NCI-H460 (cell line): ENCODE measurements around the gene SLC8B1. TPM values are rescaled to one million over a fixed set of nuclear protein-coding genes. Genes with fewer than 3 reads are reported as not detected.

Source experiments
- DNase-seq: peaks from one replicate; pipeline ENCODE4 v3.0.0-alpha.2; 2016; ENCODE audit warnings: low read depth; ENCODE audit errors: extremely low read depth
- total RNA-seq: library from RNA; depleted of rRNA; stranded (reverse); fragments of >200 nt; shearing (Covaris generic); gene quantifications from 2 replicates; pipeline ENCODE4 v1.2.3, GENCODE V29; 2014

SLC8B1 gene
- total RNA-seq, 1 experiment from 2014 or later = 5.4 TPM

DNA sequence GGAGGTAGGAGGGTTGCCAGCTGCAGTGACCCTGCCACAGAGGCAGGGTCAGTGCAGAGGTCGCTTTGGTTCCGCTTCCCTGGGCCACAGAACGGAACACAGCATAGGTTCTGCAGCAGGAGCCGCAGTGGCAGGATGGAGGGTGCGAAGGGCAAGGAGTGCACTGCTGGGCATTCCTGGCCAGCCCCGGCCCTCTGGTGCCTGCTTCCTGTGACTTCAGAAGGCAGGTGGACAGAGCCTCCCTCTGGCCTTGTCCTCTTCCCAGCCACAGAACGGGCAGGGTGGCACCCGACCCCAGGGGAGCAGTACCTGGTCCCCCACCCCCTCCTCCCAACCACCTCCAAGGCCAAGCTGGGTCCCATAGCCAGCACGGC lies 37.7 kb downstream of the SLC8B1 start:
- no peak for DNase-seq

DNA sequence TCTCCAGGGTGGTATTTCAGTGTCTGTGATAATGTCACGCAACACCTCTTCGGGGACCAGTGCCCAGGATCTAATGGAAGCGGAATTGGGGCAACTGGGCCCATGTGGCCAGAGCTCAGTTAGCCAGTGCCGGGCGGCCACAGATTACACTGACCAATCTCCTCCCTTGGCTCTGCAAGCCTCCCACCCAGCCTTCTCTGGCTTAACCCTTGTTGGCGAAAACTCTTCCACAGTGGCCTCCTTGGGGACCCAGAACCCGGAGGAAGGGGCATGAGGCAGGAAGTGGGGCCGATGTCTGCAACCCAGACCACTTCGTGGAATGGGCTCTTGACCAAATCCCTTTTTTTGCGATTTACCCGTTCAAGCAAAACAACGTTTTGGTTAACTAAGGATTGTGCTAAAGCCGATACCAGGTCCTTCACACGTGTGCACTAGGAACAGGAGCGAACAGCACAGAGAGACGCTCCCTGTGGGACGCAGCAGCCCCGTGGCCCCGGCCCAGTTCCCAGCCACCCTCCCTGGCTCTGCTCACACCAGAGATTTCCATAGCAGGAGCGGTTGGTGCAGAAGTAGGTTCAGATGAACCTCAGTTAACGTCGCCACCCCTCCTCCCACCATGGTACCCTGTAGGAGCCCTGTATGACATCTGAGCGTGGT lies 38.2 kb downstream of the SLC8B1 start:
- DNase-seq = no peak

DNA sequence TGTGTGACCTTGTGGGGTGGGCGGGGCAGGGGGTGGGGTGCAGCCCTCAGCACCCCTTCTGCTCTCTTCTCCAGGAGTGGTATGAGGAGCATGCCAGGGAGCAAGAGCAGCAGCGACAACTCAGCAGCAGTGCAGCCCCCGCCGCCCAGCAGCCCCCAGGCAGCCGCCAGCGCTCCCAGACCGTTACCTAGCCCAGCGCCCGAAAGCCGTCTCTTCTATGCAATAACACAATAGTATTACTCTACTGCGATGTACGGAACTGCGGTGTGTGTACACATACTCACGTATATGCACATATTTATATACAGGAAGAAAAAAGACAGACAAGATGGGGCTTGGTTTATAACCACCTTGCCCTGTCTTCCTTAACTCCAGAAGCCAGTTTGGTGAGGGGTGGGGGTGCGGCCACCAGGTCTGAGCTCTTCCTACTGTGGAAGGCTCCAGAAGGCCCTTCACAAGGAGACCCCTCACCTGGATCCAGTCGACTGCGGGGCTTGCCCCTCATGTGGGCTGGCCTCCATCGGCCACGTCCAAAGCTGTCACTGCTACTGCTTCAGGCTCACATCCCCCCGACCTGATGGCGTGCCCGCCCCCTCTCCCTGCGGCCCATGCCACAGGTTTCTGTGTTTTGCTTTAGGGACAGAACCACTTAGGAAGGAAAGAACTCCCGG lies 38.9 kb downstream of the SLC8B1 start:
- DNase-seq = no peak

DNA sequence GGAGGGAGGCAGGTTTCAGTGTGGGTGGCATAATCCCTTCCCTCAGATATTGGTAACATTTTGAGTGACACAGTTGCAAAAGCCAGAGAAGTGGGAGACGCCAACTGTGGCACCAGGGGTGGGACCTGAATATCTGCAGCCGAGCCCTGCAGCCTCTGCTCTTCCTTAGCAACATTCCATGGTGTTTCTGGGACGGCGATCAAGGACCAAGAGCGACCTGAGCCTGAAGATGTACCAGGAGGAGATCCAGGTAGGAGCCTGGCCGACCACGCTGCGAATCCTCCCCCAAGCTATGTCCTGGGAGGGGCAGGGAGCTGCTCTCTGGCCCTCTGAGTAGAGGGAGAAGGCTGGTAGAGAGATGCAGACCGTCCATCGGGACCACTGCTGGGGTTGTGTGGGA lies 41.8 kb downstream of the SLC8B1 start:
- no peak for DNase-seq

DNA sequence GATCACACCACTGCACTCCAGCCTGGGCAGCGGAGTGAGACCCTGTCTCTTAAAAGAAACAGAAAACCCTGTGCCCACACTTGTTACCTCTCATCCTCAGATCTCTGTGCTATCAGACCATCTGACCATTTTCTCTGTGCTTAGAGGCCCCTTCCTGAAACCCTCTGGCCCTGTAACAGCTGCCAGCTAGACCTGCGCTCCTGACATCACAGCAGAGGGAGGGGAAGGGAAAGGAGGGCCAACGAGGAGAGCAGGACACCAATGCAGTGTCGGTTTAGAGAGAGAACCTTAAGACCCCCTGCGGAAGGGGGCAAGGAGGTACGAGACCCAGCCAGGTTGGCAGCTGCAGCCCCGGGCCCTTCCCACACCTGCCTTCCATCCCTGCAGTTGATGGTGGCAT lies 42.4 kb downstream of the SLC8B1 start:
- no peak for DNase-seq

DNA sequence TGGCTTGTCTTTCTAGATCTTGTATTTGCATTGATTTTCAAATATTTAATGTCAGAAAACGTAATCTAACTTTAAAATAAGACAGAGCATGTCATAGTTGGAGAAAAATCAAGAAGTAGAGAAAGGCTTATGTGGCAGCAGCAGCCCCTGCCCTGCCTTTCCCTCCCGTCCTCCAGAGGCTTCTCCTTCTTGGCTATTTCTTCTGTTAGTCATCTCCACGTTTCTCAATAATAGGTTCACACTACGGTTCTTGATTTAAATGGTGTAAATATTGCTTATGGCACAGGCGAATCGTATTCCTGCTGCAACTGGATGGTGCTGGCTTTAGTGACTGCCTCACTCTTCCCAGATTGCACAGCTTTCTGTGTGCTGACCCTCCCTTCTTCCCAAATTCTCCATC lies 42.8 kb downstream of the SLC8B1 start:
- DNase-seq = no peak

DNA sequence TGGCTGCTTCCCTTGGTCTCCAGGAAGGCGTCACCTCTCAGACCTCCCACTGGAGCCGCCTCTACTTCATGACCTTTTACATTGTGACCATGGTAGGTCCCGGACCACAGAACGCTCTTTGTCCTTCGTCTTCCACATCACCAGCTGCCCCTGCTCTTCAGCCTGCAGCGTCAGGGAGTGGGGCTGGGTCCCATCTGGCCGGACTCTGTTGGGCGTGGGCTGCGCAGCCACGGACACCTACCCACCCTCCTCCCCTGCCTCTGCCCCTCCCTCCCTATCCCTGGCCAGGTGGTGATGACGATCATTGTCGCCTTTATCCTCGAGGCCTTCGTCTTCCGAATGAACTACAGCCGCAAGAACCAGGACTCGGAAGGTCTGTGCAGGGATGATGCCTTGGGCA lies 43.3 kb downstream of the SLC8B1 start:
- DNase-seq = no peak

DNA sequence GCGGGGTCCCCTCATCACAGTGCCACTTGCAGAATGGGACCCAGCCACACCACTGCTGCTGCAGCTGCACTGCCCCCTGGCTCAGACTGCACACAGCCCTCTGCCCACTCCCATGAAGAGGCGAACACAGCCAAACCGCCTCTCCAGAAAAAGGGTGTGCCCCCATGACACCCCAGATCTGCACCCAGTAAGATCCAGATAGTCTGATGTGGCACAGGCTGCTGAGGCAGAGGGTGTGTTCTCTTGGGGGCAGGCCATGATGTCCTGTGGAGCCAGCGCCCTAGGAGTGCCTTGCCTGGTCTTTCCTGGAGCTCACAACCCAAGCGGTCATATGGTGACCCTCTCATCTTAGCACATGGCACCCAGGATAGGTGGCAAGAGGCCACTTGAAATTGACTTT lies 44.4 kb downstream of the SLC8B1 start:
- no peak for DNase-seq

DNA sequence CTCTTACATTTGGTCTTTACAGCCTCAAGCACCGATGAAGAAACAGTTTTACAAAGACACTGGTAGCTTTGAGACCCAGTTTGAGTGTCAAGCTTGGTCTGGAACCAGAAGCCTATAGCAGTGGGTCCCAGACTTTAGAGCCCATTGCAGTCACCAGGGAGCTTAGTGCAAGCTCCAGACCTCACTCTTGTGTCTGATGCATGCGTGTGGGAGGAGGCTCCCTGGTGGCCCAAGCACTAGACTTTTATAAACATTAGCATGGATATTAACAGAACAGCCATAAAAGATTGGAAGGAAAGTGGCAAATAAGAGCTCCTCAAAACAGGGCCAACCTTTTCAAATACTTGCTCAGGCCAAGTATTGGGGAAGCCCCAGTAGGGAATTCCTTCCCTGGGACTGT lies 45.5 kb downstream of the SLC8B1 start:
- DNase-seq = no peak

DNA sequence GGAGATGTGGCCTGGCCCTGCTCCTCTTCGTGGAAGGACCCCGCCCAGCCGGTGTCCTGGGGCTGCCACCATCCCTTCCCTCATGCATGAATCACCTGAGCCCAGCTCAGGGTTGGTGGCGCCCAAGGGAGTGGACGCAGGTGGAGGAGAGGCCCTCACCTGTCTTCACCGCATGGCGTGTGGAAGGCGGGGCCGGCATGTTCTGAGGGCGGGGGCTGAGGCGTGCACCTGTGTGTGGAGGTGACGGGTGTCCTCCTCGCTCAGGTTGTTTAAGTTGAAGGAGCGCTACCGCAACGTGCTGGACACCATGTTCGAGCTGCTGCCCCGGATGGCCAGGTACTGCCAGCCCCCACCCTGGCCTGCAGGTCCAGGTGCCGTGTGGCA lies 47.0 kb downstream of the SLC8B1 start:
- no peak for DNase-seq

DNA sequence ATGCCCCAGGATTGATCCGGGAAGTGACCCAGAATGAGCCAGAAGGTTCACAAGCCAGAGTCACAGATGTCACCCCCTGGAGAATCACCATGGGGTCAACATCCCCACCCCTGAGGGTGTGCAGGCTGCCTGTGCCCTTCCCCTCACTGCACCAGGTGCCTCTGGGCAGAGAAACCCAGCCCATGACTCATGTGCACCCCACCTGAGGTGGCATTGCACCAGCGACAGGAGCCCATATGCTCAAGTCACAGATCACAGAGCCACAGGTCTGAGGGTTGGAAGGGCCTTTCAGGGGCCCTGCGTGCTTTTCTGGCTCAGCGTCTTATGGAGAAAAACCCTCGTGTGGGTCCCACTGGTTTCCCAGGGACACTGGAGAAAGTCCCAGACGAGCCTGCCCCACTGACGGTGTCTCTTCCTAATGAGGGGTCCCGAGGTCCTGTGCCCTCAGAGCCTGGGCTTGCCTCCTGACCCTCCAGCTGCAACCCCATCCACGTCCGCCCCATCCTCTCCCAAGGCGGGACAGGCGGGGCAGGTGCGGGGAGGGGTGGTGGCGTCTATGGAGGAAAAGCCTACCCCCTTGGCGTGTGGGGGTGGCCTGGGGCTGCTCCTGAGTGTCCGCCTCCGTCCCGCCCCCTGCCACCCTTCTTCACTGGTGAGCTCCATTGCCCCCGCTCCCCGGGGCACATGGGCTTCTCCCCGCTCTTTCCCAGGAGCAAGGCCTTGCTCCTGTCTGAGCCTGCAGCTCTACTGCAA lies 47.6 kb downstream of the SLC8B1 start:
- DNase-seq = no peak

DNA sequence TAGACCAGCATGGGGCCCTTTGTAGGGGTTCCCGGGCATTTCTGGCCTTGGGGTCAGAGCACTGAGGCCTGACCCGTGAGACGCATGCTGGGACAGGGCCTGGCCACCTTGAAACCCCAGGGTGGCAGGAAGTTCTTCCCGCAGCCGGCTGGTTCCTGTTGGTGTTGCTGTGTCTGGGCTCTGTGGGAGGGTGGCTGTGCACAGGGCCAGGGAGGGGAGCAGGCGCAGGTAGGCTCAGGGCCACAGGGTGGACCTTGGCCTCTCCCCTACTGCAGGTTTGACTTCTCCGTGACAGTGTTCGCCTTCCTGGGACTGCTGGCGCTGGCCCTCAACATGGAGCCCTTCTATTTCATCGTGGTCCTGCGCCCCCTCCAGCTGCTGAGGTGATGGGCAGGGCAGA lies 48.2 kb downstream of the SLC8B1 start:
- DNase-seq = no peak

DNA sequence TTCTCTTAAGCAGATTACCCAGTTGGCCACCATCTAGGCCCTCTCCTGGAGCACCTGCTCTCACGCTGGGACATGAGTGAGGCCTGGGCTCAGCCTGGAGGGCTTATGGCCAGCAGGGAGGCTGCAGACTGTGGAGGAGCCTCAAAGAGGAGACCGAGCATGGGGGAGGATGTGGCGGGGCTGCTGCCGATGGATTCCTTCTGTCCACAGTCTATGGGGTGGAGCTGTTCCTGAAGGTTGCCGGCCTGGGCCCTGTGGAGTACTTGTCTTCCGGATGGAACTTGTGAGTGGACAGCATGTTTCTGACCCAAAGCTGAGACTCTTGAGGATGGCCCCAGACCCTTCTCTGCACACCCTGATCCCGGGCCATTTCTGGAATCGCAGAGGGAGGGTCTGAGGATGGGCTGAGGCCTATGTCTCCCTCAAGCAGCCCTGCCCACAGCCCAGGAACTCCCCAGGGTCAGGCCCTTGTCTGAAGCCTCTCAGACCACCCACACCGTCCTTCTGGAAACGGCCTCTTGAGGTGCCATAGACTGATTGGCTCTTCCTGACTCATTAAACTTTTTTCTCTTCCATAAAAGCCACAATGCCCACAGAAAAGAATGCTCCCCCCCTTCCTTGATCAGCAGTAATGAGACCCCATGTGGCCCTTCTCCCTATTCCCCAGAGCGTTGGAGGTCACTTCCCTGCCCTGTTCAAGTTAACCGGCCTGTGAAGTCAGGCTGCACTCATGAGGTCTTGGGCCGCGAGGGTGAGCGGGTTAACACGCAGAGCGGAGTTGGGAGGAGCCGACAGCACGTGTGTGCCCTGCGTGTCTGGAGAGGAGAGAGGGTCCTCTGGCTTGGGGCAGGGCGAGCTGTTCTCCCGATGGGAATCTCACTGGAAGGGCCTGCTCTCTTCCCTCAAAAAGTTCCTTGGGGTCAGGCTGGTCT lies 49.0 kb downstream of the SLC8B1 start:
- DNase-seq = no peak

DNA sequence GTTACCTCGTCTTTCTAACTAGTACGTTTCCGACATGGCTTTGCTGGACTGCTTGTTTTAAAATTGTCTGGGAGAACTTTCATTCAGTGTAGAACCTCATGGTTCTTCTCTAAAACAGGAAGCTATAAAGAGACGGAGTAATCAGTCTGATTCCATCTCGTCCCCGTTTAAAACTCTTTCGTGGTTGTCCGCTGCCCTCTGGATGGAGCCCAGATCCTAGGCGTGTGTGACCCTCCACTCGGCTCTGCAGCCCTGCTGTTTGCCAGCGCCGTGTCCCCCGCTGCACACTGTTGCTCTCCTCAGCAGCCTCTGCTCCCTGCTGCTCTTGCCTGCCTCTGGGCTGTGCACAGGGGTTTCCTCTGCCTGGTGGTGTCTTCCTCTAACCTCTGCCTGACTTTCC lies 50.2 kb downstream of the SLC8B1 start:
- DNase-seq = no peak

DNA sequence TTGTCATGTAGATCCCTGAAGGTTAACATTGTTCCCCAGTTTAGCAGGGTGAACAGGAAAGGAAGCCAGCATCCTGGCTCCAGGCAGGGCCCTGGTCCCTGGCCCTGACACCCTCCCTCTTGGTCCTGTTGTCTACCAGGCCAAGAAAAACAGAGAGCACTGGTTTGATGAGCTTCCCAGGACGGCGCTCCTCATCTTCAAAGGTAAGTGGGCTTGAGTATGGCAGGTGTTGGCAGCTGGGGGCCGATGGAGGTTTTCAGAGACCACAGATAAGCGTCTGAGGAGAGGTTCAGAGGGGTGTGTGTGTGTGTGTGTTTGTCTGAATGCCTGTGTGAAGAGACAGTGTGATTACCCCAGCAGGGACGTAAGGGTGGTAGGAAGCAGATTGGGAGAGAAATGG lies 56.3 kb downstream of the SLC8B1 start:
- no peak for DNase-seq

DNA sequence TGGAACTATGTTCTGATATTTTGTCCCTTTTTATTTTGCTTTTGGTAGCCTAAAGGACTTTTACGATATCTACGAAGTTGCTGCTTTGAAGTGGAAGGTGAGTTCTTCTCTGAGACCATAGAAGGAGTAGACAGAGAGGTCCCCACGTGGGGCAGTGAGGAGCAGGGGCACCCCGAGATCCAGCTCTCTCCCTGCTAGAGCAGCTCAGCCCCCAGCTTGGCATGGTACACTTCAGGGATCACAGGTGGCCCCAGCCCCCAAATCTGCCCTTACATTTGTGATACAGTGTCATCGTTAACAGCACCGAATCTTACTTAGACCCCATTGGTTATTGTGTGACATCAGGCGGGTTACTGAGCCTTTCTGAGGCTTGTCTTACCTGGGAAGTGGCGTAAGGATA lies 56.8 kb downstream of the SLC8B1 start:
- no peak for DNase-seq

DNA sequence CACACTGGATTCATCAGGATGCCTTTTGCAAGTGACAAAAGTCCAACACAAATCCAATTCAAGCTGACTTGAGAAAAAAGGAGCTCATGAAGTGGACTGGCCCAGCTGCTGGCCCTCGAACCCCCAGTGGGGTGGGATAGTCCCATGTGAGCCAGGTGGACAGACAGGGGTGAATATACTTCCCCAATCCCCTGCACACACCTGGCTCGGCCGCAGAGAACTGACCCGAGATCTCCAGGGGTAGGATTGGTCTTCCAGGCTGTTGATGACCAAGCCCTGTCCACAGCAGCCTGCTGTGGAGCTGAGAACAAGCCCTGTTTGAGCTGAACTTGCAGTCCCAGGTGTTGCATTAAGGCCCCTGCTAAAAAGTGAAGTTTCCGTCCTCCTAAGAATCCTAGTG lies 57.4 kb downstream of the SLC8B1 start:
- DNase-seq = no peak

DNA sequence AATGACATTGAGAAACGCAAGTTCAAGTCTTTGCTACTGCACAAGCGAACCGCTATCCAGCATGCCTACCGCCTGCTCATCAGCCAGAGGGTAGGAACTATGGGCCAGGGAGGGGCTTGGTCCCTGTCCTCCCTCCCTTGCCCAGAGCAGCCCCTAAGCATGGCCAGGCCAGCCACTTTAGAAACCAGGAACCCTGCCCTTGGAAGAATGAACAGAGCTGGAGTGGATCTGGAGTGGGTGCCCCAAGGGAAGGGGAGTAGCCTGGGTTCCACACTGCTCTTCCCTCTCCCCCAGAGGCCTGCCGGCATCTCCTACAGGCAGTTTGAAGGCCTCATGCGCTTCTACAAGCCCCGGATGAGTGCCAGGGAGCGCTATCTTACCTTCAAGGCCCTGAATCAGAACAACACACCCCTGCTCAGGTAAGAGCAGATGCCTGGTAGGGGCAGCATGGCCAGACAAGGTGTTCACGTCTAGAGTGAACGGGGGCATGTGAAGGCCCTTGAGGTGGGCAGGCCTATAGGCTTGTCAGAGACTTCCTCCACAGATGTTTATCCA lies 57.9 kb downstream of the SLC8B1 start:
- DNase-seq = no peak

DNA sequence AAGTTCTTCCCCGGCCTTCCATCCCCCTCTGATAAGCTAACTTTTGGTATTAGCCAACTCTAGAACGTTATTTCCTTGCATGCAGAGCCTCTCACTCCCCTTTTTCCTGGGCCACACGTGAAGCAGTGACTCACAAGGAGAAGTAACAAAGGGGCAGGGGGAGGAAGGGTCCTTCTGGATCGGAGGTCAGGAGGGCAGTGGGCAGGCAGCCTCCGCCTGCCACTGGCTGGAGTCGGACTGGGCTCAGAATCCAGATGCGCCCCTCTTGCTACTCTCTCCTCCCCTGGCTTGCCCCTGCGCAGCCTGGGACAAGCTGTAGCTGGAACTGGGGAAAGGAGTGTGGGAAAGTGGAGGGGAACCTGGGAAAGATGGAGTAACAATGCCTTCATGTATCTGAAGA lies 58.6 kb downstream of the SLC8B1 start:
- DNase-seq = no peak

DNA sequence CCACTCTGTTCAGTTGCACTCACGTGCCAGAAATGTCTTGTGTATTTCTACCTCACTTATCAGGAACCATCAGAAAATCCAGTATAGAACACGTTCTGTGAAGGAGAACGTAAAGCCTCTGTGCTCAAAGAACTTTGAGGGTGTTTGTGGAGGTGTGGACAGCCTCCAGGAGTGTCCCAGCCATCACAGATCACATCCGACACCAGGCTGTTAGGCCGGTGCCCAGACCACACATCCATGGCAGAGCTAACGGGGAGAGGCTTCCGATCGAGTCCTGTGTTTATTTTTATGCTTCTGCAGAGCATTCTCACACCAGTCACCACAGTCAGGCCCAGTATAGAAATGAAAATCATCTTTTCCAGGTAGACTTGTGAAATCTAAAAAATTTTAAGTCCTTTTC lies 60.1 kb downstream of the SLC8B1 start:
- no peak for DNase-seq
